ENCODE data around the gene DISC1.
"Not testable (repeated sequence)": the region's sequence is repeated elsewhere in the genome, so short reads cannot be mapped to it uniquely, and the experiment has no call there.

Gene DISC1

DNA sequence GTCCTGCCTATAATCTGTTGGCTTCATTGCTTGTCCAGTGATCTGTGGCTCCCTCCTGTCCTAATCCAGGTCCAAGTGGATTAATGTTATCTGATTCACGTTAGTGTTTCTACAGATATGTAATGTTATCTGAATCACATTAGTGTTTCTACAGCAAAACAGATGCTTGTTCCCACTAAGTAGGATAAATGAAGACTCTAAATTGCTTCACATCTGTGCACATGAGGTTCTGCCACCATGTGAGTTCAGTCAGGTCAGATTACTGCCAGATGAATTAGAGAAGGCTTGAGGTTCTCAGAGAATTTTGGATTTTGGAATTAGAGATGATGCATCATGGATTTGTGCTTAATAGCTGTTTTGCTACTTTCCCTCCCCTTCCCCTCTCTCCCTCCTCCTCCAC is 13.2 kb downstream of the DISC1 start:
- no peak for DNase-seq

DNA sequence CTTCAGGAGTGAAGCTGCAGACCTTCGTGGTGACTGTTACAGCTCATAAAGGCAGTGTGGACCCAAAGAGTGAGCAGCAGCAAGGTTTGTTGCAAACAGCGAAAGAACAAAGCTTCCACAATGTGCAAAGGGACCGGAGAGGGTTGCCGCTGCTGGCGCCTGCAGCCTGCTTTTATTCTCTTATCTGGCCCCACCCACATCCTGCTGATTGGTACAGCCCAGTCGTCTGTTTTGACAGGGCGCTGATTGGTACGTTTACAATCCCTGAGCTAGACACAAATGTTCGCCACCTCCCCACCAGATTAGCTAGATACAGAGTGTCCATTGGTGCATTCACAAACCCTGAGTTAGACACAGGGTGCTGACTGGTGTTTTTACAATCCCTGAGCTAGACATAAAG is 14.9 kb downstream of the DISC1 start:
- DNase-seq, result not testable (repeated sequence)

DNA sequence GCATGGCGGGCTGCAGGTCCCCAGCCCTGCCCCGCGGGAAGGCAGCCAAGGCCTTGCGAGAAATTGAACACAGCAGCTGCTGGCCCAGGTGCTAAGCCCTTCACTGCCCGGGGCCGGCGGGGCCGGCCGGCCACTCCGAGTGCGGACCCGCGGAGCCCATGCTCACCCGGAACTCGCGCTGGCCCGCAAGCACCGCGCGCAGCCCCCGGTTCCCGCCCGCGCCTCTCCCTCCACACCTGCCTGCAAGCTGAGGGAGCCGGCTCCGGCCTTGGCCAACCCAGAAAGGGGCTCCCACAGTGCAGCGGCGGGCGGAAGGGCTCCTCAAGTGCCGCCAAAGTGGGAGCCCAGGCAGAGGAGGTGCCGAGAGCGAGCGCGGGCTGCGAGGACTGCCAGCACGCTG is 15.5 kb downstream of the DISC1 start:
- not testable (repeated sequence) for DNase-seq

DNA sequence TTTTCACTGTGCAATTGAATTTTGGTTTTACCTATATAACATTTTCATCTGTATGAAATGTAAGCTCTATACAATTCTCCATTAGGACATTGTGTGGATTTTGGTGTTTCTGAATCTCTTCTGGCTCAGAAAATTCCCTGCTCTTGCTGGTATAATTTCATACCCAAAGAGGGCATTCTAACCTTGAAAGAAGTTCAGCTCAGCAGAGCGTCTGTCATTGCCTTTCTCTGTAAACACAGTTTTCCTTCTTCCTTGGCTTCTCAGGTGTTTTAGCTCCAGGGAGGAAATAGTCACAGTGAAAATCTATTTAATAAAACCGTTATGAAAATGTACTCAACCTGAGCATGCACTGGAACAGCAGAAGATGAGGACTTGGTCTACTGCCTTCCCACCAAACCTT is 16.0 kb downstream of the DISC1 start:
- DNase-seq, result no peak

DNA sequence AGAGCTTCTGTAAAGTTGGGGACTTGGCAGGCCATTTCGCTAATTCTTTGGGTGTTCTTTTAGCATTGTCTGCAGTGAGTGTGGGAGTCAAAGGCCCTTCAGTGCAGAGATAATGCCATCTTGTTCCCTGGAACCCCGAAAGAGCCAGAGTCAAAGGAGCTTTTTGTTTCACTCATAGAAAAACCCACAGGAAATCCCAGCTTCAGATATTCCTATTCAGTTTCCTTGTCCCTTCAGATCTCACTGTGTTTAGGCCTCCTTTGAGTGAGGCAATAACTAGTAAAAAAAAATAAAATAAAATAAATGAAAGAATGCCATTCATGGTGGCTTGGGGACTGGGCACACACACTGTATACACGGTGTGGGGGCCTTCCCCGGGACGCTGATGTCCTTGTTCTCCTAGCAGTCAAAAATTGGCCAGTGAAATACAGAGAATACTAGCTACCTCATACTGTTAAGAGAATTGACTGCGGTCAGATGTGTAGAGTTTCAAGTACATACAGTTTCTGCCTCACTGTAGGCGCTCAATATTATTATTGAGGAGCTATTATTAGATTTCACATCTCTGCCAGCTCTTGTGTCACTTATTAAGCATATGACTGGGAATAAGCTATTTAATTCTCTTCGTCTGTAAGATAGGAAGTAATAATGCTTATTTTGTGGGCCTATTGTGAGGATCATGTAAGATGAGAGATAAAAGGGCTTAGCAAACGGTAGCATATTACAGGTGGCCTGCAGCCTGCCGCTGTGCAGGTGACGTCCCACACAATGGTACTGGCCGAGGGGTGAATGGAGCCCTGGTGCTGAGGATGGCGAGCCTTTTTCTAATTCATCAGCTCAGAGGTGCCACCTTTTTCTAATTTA is 16.7 kb downstream of the DISC1 start:
- DNase-seq, result no peak

DNA sequence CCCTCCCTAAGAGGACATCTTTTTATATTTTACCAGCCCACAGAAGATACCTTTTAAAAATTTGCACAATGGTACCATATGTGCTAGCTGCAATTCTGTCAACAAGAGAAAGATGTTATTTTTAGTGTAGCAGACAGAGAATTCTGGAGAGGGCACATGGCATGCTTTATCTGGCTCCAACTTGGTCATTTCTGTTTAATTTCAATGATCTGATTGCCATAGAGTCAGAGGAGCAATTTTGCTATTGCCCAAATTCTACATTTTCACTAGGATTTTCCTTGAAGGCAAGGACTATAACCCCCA is 17.3 kb downstream of the DISC1 start:
- no peak for DNase-seq

DNA sequence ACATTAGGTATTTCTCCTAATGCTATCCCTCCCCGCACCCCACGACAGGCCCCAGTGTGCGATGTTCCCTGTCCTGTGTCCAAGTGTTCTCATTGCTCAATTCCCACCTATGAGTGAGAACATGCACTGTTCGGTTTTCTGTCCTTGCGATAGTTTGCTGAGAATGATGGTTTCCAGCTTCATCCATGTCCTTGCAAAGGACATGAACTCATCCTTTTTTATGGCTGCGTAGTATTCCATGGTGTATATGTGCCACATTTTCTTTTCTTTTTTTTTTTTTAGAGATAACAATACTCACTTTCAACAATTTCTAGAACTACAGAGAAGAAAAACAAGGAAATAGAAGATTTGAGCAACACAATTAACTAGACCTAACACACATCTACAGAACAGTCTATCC is 19.0 kb downstream of the DISC1 start:
- not testable (repeated sequence) for DNase-seq

DNA sequence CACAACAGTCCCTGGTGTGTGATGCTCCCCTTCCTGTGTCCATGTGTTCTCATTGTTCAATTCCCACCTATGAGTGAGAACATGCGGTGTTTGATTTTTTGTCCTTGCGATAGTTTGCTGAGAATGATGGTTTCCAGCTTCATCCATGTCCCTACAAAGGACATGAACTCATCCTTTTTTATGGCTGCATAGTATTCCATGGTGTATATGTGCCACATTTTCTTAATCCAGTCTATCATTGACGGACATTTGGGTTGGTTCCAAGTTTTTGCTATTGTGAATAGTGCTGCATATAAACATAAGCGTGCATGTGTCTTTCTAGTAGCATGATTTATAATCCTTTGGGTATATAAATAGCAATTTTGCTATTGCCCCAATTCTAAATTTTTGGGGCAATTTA is 19.6 kb downstream of the DISC1 start:
- not testable (repeated sequence) for DNase-seq

DNA sequence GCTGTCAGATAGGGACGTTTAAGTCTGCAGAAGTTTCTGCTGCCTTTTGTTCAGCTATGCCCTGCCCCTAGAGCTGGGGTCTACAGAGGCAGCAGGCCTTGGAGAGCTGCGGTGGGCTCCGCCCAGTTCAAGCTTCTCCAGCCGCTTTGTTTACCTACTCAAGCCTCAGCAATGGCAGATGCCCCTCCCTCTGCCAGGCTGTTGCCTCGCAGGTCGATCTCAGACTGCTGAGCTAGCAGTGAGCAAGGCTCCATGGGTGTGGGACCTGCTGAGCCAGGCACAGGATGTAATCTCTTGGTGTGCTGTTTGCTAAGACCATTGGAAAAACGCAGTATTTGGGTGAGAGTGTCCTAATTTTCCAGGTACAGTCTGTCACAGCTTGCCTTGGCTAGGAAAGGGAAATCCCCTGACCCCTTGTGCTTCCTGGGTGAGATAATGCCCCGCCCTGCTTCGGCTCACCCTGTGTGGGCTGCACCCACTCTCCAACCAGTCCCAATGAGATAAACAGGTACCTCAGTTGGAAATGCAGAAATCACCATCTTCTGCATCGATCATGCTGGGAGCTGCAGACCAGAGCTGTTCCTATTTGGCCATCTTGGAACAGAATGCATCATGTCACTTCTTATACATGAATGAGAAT is 25.2 kb downstream of the DISC1 start:
- DNase-seq, result not testable (repeated sequence)

DNA sequence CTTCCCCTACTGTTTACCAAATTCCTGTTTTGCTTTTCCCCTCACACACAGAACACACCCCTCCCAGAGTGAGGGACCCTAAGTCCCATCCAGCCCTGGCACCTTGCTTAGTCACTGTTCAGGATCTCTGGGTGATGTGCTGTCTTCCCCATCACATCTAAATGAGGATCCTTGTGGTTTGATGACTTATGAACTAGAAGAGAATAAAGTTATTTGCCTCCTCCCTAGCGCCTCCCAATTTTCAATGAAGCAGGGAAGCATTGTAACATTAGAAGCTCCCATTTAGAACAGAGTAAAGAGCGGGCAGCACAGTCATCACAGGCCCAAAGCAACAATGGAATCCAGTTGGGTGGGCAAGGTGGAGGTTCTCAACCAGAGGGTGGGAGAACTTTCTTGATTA is 27.0 kb downstream of the DISC1 start:
- DNase-seq, result no peak

DNA sequence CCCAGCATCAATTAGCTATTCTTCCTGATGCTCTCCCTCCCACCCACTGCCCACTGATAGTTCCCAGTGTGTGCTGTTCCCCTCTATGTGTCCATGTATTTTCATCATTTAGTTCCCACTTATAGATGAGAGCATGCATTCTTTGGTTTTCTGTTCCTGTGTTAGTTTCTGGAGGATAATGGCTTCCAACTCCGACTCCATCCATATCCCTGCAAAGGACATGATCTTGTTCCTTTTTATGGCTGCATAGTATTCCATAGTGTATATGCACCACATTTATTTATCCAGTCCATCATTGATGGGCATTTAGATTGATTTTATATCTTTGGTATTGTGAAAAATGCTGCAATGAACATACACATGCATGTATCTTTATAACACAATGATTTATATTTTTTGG is 30.2 kb downstream of the DISC1 start:
- DNase-seq, result no peak

DNA sequence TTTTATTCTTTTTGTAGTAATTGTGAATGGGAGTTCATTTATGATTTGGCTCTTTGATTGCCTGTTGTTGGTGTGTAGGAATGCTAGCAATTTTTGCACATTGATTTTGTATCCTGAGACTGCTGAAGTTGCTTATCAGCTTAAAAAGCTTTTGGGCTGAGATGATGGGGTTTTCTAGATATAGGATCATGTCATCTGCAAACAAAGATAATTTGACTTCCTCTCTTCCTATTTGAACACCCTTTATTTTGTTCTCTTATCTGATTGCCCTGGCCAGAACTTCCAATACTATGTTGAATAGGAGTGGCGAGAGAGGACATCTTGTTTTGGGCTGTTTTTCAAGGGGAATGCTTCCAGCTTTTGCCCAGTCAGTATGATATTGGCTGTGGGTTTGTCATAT is 31.6 kb downstream of the DISC1 start:
- DNase-seq, result not testable (repeated sequence)

DNA sequence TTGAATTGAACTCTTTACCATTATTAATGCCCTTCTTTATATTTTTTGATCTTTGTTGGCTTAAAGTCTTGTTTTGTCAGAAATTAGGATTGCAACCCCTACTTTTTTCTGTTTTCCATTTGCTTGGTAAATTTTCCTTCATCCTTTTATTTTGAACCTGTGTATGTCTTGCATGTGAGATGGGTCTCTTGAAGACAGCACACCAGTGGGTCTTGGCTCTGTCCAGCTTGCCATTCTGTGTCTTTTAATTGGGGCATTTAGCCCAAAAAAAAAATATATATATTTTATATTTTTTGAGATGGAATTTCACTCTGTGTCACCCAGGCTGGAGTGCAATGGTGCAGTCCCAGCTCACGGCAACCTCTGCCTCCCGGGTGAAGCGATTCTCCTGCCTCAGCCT is 33.6 kb downstream of the DISC1 start:
- DNase-seq, result no peak

DNA sequence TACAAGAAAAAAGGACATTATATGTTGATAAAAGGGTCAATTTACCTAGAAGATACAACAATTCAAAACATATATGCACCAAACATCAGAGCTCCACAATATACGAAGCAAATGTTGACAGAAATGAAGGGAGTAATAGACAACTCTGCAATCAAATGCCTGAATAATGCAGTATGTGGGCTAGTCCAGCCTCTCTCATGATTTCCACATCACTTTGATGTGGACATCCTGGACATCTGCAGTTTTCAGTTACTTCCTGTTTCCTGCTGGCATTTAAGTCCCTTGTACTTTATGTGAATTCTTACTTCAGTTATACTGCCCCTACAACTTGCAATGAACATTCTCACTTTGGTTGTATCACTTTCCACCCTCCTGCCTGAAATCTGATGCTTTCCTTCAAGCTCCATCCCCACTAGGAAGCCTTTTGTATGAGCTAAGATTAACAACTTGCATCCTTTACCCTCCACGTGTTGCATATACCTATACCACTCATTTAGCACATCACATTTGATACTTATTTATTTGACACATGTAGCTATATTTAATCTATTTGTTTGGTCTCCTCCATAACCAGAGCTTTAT is 36.7 kb downstream of the DISC1 start:
- DNase-seq, result peak; percentile 13

DNA sequence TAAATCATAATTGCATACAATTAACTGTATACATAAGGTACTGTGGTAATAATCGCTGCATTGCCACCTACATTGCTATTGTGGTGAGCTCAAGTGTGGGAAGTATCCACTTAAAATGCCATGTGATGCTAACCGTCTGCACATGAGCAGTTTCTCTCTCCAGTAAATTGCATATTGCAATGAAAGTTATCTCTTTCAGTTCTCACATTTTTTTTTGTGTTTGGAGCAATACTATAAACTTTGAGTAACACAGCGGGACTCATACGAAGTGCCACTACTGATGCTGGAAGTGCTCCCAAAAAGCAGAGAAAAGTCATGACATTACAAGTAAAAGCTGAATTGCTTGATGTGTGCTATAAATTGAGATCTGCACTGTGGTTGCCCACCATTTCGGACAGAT is 38.5 kb downstream of the DISC1 start:
- DNase-seq, result no peak

DNA sequence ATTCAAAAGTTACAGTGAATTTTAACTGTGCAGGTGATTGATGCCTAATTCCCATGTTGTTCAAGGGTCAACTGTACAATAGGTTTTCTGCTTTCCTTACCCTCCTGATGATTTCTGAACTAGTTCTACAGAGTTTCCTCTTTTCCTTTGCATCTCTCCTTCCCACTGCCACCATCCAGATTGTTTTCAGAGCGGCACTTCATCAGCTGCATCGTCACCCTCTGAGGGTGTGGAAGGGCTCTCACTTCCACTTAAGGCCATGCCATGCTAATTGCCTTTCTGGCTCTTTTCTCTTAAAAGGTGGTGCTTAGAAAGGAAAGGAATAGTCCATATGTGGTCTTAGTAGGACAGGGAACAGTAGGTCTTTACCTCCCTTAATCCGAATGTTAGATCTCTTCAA is 39.1 kb downstream of the DISC1 start:
- DNase-seq, result no peak

DNA sequence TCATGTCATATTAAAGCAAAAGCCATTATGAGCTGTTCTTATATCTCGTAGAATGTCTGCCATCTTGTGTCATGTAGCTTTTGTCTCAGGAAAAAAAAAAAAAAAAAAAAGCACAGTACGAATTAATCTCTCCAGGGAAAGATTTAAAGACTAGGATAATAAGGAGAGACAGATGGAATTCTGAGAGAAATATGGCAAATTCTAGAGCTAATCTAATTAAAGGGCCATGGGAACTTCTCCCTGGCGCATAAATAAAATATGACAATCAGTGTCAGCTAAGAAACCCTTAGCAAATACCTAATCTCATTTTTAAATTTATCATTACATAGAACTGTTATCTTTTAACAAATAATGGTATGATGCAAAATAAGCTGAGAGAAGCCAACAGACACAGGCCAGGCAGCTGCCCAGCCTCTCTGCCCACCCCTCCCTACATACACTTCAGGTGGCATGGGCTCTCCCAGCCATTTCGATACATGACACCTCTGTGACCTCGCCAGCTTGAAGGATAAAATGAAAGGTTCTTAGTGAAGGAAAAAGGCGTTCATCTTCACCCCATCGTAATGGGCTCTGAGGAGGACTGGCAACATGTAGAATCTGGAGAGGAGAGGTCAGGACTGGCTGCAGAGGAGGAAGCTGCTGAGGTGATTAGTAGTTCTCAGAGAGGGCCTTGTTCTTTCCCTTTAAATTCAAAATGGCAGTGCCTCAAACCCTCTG is 39.8 kb downstream of the DISC1 start:
- DNase-seq, result no peak

DNA sequence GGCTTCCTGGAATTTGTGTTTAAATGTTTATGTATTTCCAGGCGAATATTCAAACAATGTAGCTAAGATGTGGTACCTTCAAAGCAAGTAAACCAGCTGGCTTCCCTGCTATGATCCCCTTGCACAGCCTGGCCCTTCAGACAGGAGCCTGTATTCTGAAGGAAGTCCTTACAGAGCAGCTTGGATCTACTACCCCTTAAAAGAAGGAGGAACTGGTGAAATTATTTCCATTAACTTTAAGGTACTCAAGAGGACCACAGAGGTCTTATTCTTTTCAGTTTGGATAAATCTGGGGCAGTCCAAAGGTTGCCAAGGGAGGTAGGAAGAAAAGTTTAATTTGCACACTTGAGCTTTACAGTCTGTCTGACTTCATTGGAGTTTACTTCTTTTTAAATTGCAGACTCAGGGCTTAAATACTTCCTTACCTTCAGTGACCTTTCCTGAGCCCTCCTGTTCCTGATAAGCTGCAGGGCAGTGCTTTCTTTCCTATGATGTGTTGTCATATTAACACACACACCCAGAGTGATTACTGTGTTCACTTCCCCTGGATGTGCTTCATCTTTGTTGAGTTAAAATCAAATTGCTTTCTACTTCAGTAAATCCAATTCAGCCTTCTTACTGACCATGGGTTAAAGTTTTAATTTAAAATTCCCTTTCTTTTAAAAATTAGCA is 40.5 kb downstream of the DISC1 start:
- no peak for DNase-seq

DNA sequence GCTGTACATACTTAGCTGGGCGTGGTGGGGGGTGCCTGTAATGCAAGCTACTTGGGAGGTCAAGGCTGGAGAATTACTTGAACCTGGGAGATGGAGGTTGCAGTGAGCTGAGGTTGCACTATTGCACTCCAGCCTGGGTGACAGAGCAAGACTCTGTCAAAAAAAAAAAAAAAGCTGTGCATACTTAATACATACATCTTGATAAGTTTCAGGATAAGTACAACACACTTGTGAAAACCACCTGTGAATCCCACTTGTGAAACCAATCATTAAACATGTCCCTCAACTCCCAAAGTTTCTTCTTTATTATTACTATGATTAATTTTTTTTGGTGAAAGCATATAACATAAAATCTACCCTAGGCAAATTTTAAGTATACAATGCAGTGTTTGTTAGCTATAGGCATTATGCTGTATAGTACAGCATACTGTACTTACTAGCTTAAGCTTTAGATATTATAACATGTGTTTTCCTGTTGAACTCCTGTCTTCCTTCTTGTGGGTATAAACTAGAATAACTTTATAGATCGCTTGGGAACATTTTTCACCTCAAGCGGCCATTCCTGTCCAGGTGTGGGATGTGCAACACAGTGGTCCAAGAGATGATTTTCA is 41.4 kb downstream of the DISC1 start:
- no peak for DNase-seq

DNA sequence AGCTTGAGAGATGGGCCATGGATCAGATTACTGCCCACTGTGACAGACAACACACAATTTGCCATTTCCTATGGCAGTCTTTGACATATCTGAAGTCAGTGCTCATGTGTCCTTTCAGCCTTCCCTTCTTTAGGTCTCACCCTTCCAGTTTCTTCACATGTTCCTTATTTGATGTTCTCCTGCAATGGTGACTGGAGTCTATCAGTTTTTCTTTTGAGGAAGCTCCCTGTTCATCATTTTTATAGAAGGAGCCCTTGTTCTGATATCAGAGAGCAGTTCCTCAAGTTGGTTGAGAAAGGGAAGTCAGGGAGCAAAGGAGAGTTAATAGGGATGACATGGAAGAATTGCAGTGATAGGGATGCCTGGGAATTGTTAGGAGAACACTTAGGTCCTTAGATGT is 42.2 kb downstream of the DISC1 start:
- DNase-seq, result no peak

DNA sequence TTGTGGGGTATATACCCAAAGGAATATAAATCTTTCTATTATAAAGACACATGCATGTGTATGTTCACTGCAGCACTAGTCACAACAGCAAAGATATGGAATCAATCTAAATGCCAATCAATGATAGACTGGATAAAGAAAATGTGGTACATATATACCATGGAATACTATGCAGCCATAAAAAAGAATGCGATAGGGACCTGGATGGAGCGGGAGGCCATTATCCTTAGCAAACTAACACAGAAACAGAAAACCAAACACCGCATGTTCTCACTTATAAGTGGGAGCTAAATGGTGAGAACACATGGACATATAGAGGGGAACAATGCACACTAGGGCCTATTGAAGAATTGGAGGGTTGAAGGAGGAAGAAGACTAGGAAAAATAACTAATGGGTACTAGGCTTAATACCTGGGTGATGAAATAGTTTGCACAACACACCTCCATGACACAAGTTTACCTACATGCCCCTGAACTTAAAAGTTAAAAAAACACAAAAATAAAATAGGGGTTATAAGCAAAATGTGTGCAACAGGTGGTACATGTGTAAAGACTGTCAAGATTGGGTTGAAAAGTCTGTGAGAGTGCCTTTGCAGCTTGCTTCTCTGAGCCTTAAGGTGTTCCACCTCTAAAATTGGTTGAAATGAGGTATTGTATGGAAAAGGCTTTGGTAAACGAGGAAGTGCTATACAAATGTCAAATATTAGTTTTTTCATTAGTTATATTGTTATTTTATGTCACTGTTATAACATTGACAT is 43.5 kb downstream of the DISC1 start:
- DNase-seq, result not testable (repeated sequence)

DNA sequence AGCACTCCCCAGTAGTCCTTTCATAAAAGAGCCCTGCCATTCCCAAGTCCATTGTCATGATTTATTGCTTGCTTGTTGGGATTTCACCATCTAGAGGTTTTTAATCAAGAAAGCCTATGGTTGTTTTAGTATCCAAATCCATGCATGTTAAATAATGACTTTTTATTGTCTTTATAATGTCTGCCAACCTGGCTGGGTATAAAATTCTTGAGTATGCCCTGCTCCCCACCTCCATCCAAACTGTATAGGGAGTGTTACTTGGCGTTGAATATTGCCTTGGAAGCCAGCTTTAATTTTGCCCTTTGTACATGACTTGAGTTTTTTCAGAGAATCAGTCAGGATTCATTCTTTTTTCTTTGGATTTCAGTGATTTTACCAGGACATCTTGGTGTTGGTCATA is 44.2 kb downstream of the DISC1 start:
- no peak for DNase-seq

Data from NCI-H226 (cell line).